GM12891 (cell line): Measurements from ENCODE around the gene ZNF296.

Source experiments
- POLR2A ChIP-seq: IDR thresholded peaks from 2 replicates; pipeline ENCODE4 v1.6.1; 2011; ENCODE audit warnings: low read depth, low read length, control low read depth
- POLR2AphosphoS5 ChIP-seq: IDR thresholded peaks from 2 replicates; pipeline ENCODE4 v1.6.1; 2011; ENCODE audit warnings: low read depth, low read length, control low read depth
- SPI1 ChIP-seq: IDR thresholded peaks from 2 replicates; pipeline ENCODE4 v1.6.1; 2011; ENCODE audit warnings: low read depth, low read length, control low read depth
- TAF1 ChIP-seq: IDR thresholded peaks from 2 replicates; pipeline ENCODE4 v1.6.1; 2011; ENCODE audit warnings: low read depth, low read length, control low read depth

- TF ChIP-seq POLR2A (no peak), TAF1 (no peak), SPI1 (no peak), POLR2AphosphoS5 (no peak)
These were observed 37.4 kb upstream of the ZNF296 start for GRCh38 chr19:45113628-45114027.
